GM12801 (cell line): ENCODE measurements around the gene FHOD3.

ENCODE experiments used
- CTCF ChIP-seq: IDR thresholded peaks from one replicate; pipeline ENCODE4 v1.5.1; 2011; ENCODE audit warnings: control low read depth; ENCODE audit not compliant: insufficient read length; ENCODE audit errors: extremely low read depth

FHOD3 gene

GRCh38 chr18:36386150-36386920 is 88.8 kb downstream of the FHOD3 start:
- no peak for TF ChIP-seq CTCF

- no peak for TF ChIP-seq CTCF
Observed at GRCh38 chr18:36387310-36387709, 89.8 kb downstream of the FHOD3 start.

- TF ChIP-seq CTCF: no peak
Observed at GRCh38 chr18:36388310-36388709, 90.8 kb downstream of the FHOD3 start.

- TF ChIP-seq CTCF: no peak
Observed at GRCh38 chr18:36389027-36389426, 91.5 kb downstream of the FHOD3 start.

- TF ChIP-seq CTCF: no peak
Observed at GRCh38 chr18:36389811-36390581, 92.5 kb downstream of the FHOD3 start.

GRCh38 chr18:36391426-36392145 is 94.1 kb downstream of the FHOD3 start:
- TF ChIP-seq CTCF: no peak
